WTC11 (cell line): ENCODE results near the gene RBBP7. TPM values are rescaled to one million over a fixed set of nuclear protein-coding genes. Genes with fewer than 3 reads are reported as not detected.

ENCODE experiments used
- ATAC-seq: fragments of 200-7000 bp; cut with Tn5 transposase; 2 replicates; pipeline ENCODE4 v1.10.0; 2021; ENCODE audit warnings: mild to moderate bottlenecking, moderate library complexity
- CTCF ChIA-PET: fragments of 300-600 bp; sonication (Branson Sonifier 250); formaldehyde crosslinking; loops from one replicate; lab custom pipeline; 2021; ENCODE audit warnings: antibody characterized with exemption; lab: Charles Lee
- POLR2A ChIA-PET: fragments of 350-600 bp; sonication (Branson Sonifier 250); formaldehyde crosslinking; loops from one replicate; lab custom pipeline; 2021; ENCODE audit warnings: antibody characterized with exemption; lab: Charles Lee
- DNase-seq: peaks from one replicate; pipeline ENCODE4 v3.0.0; 2021; ENCODE audit warnings: low spot score
- H3K27ac Mint-ChIP-seq: 2 replicates; pipeline ENCODE4 v1.8.0; 2021; ENCODE audit warnings: mixed read lengths
- H3K27me3 Mint-ChIP-seq: 2 replicates; pipeline ENCODE4 v1.8.0; 2021; ENCODE audit warnings: low read depth, mild to moderate bottlenecking, moderate library complexity, mixed read lengths
- H3K36me3 Mint-ChIP-seq: 2 replicates; pipeline ENCODE4 v1.8.0; 2021; ENCODE audit warnings: mixed read lengths
- H3K4me1 Mint-ChIP-seq: 2 replicates; pipeline ENCODE4 v1.8.0; 2022; ENCODE audit warnings: mixed read lengths
- H3K4me3 Mint-ChIP-seq: 2 replicates; pipeline ENCODE4 v1.8.0; 2021; ENCODE audit warnings: mild to moderate bottlenecking, moderate library complexity, mixed read lengths
- H3K9me3 Mint-ChIP-seq: 2 replicates; pipeline ENCODE4 v1.8.0; 2021; ENCODE audit warnings: mixed read lengths
- ATF1 ChIP-seq: sonication (generic); formaldehyde crosslinking; IDR thresholded peaks from 2 replicates; pipeline ENCODE4 v1.8.1; 2023; ENCODE audit warnings: mild to moderate bottlenecking, moderate library complexity, missing genetic modification reagents
- E2F4 ChIP-seq: sonication (generic); formaldehyde crosslinking; IDR thresholded peaks from 2 replicates; pipeline ENCODE4 v1.8.1; 2022; ENCODE audit warnings: low read depth, mild to moderate bottlenecking, moderate library complexity, missing genetic modification reagents, borderline replicate concordance
- FOXK1 ChIP-seq: sonication (generic); formaldehyde crosslinking; IDR thresholded peaks from 2 replicates; pipeline ENCODE4 v1.8.0; 2022; ENCODE audit warnings: mild to moderate bottlenecking, moderate library complexity, missing genetic modification reagents
- FOXP1 ChIP-seq: sonication (generic); formaldehyde crosslinking; IDR thresholded peaks from 2 replicates; pipeline ENCODE4 v1.8.0; 2022; ENCODE audit warnings: missing genetic modification reagents, mild to moderate bottlenecking, moderate library complexity, borderline replicate concordance
- FOXP4 ChIP-seq: sonication (generic); formaldehyde crosslinking; IDR thresholded peaks from 2 replicates; pipeline ENCODE4 v1.8.0; 2022; ENCODE audit warnings: mild to moderate bottlenecking, missing genetic modification reagents
- JUN ChIP-seq: sonication (generic); formaldehyde crosslinking; IDR thresholded peaks from 2 replicates; pipeline ENCODE4 v1.8.0; 2023; ENCODE audit warnings: mild to moderate bottlenecking, missing genetic modification reagents
- KAT7 ChIP-seq: sonication (generic); formaldehyde crosslinking; IDR thresholded peaks from 2 replicates; pipeline ENCODE4 v1.8.1; 2023; ENCODE audit warnings: missing genetic modification reagents, mild to moderate bottlenecking, borderline replicate concordance
- MYBL2 ChIP-seq: sonication (generic); formaldehyde crosslinking; IDR thresholded peaks from 2 replicates; pipeline ENCODE4 v1.8.1; 2023; ENCODE audit warnings: mild to moderate bottlenecking, moderate library complexity, missing genetic modification reagents
- RORB ChIP-seq: fragments of 250-450 bp; sonication (Bioruptor Pico); IDR thresholded peaks from 2 replicates; pipeline ENCODE4 v1.9.0; 2021; ENCODE audit warnings: mild to moderate bottlenecking
- TCF7 ChIP-seq: sonication (generic); formaldehyde crosslinking; IDR thresholded peaks from 2 replicates; pipeline ENCODE4 v1.8.0; 2022; ENCODE audit warnings: mild to moderate bottlenecking, low read depth, missing genetic modification reagents, moderate library complexity
- TEAD4 ChIP-seq: sonication (generic); formaldehyde crosslinking; IDR thresholded peaks from 2 replicates; pipeline ENCODE4 v1.8.0; 2022; ENCODE audit warnings: mild to moderate bottlenecking, missing genetic modification reagents
- ZMAT4 ChIP-seq: fragments of 250-450 bp; sonication (Bioruptor Pico); IDR thresholded peaks from 2 replicates; pipeline ENCODE4 v1.9.0; 2021; ENCODE audit warnings: mild to moderate bottlenecking
- ZNF138 ChIP-seq: sonication (generic); formaldehyde crosslinking; conservative IDR thresholded peaks from 2 replicates; pipeline ENCODE4 v1.8.1; 2022; ENCODE audit warnings: mild to moderate bottlenecking, moderate library complexity, missing genetic modification reagents
- ZNF219 ChIP-seq: sonication (generic); formaldehyde crosslinking; IDR thresholded peaks from 2 replicates; pipeline ENCODE4 v1.8.0; 2023; ENCODE audit warnings: missing genetic modification reagents, mild to moderate bottlenecking, borderline replicate concordance
- ZNF396 ChIP-seq: fragments of 250-450 bp; sonication (Bioruptor Pico); IDR thresholded peaks from 2 replicates; pipeline ENCODE4 v1.8.0; 2021; ENCODE audit warnings: mild to moderate bottlenecking, moderate library complexity, borderline replicate concordance
- ZNF423 ChIP-seq: fragments of 250-450 bp; sonication (Bioruptor Pico); IDR thresholded peaks from 2 replicates; pipeline ENCODE4 v2.1.2; 2022; ENCODE audit warnings: mild to moderate bottlenecking, moderate library complexity
- ZNF532 ChIP-seq: fragments of 250-450 bp; sonication (Bioruptor Pico); IDR thresholded peaks from 2 replicates; pipeline ENCODE4 v1.9.0; 2021; ENCODE audit warnings: mild to moderate bottlenecking, borderline replicate concordance
- total RNA-seq: library from RNA; stranded (reverse); gene quantifications from 3 replicates; pipeline ENCODE4 v1.2.3, GENCODE V29; 2021
- TF ChIP-seq, protein P1 (sequence below): fragments of 250-450 bp; sonication (Bioruptor Pico); IDR thresholded peaks from 2 replicates; pipeline ENCODE4 v1.9.0; 2021; ENCODE audit warnings: mild to moderate bottlenecking

The RBBP7 gene
- total RNA-seq, 1 experiment from 2014 or later = 120 TPM

- Mint-ChIP-seq H3K9me3 (peaks cover 3% of the 10 kb centered on the region), H3K36me3 (peaks cover 58% of the 10 kb centered on the region), H3K27me3 (no peaks in the 10 kb centered on the region), H3K27ac (no peak overlapping the region), H3K4me3 (no peak overlapping the region), H3K4me1 (no peaks in the 10 kb centered on the region)
- no peak for DNase-seq
- ATAC-seq = no peak
- CTCF ChIA-PET = no interaction called here
- POLR2A ChIA-PET = no interaction called here
- TF ChIP-seq ZMAT4 (CRISPR knock-in tag) (no peak), KAT7 (CRISPR knock-in tag) (no peak), JUN (CRISPR knock-in tag) (no peak), ZNF219 (CRISPR knock-in tag) (no peak), MYBL2 (CRISPR knock-in tag) (no peak)
These were observed 16.6 kb downstream of the RBBP7 start for GRCh38 chrX:16853537-16853936.

- Mint-ChIP-seq H3K36me3 (peaks cover 58% of the 10 kb centered on the region), H3K27ac (no peak overlapping the region), H3K27me3 (no peaks in the 10 kb centered on the region), H3K9me3 (peaks cover 3% of the 10 kb centered on the region), H3K4me3 (no peak overlapping the region), H3K4me1 (no peaks in the 10 kb centered on the region)
- ChIA-PET POLR2A (no interaction called here), CTCF (no interaction called here)
- DNase-seq (no peak), ATAC-seq (no peak)
- TF ChIP-seq FOXP4 = no peak
- TF ChIP-seq FOXP1 (CRISPR knock-in tag) = no peak
- TF ChIP-seq TEAD4 = no peak
- no peak for TF ChIP-seq ATF1 (CRISPR knock-in tag)
These were observed 17.5 kb downstream of the RBBP7 start for GRCh38 chrX:16852617-16853179.

- Mint-ChIP-seq H3K27me3 (no peaks in the 10 kb centered on the region), H3K4me3 (no peak overlapping the region), H3K36me3 (peaks cover 50% of the 10 kb centered on the region), H3K27ac (peak overlapping the region; percentile 74; the same call in 1 of the 2 replicates), H3K9me3 (no peaks in the 10 kb centered on the region; the same call in 1 of the 2 replicates), H3K4me1 (no peaks in the 10 kb centered on the region)
- DNase-seq = no peak
- no peak for ATAC-seq
- ChIA-PET CTCF (no interaction called here), POLR2A (no interaction called here)
- TF ChIP-seq FOXK1 (CRISPR knock-in tag) = no peak
- TF ChIP-seq FOXP1 (CRISPR knock-in tag) = no peak
- TF ChIP-seq ZNF138 (CRISPR knock-in tag) = no peak
- no peak for TF ChIP-seq TCF7 (CRISPR knock-in tag)
- TF ChIP-seq, protein P1, sequence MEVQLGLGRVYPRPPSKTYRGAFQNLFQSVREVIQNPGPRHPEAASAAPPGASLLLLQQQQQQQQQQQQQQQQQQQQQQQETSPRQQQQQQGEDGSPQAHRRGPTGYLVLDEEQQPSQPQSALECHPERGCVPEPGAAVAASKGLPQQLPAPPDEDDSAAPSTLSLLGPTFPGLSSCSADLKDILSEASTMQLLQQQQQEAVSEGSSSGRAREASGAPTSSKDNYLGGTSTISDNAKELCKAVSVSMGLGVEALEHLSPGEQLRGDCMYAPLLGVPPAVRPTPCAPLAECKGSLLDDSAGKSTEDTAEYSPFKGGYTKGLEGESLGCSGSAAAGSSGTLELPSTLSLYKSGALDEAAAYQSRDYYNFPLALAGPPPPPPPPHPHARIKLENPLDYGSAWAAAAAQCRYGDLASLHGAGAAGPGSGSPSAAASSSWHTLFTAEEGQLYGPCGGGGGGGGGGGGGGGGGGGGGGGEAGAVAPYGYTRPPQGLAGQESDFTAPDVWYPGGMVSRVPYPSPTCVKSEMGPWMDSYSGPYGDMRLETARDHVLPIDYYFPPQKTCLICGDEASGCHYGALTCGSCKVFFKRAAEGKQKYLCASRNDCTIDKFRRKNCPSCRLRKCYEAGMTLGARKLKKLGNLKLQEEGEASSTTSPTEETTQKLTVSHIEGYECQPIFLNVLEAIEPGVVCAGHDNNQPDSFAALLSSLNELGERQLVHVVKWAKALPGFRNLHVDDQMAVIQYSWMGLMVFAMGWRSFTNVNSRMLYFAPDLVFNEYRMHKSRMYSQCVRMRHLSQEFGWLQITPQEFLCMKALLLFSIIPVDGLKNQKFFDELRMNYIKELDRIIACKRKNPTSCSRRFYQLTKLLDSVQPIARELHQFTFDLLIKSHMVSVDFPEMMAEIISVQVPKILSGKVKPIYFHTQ (CRISPR knock-in tag) = no peak
These were observed 18.3 kb downstream of the RBBP7 start for GRCh38 chrX:16851827-16852226.

DNA sequence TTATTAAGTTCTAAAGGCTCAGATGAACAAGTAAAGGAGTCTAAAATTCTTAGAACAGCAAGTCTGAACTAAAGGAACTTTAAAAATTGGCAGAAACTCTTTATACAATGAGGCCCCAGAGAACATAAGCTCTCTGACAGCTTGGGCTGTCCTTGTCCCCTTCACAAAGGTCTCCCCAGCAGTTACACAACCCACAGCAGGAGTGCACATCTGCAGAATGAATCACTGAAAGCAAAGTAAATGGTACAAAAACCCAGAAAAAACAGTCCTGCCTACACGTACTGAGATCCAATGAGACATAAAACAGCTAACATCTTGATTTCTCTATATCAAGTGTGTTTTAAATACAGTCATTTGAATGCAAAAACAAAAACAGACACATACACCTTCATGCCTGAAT is 18.7 kb downstream of the RBBP7 start:
- Mint-ChIP-seq H3K9me3 (no peaks in the 10 kb centered on the region), H3K27me3 (no peaks in the 10 kb centered on the region), H3K4me3 (no peak overlapping the region), H3K36me3 (peaks cover 46% of the 10 kb centered on the region), H3K4me1 (no peaks in the 10 kb centered on the region), H3K27ac (peak overlapping the region; percentile 74; the same call in 1 of the 2 replicates)
- TF ChIP-seq RORB (CRISPR knock-in tag) (no peak), ZNF423 (CRISPR knock-in tag) (no peak), E2F4 (no peak), ZNF396 (no peak), ZNF532 (no peak), FOXK1 (CRISPR knock-in tag) (no peak)
- ATAC-seq = no peak
- no peak for DNase-seq
- POLR2A ChIA-PET = no interaction called here
- CTCF ChIA-PET = no interaction called here
